GM12873 (cell line): ENCODE results near the gene NKX2-3.

ENCODE experiments used
- TF ChIP-seq, protein P1 (sequence below): IDR thresholded peaks from 2 replicates; pipeline ENCODE4 v1.5.1; 2012; ENCODE audit warnings: low read depth, mild to moderate bottlenecking, moderate library complexity, low read length, control low read depth; ENCODE audit not compliant: insufficient read depth; ENCODE audit errors: missing control alignments

The NKX2-3 gene

DNA sequence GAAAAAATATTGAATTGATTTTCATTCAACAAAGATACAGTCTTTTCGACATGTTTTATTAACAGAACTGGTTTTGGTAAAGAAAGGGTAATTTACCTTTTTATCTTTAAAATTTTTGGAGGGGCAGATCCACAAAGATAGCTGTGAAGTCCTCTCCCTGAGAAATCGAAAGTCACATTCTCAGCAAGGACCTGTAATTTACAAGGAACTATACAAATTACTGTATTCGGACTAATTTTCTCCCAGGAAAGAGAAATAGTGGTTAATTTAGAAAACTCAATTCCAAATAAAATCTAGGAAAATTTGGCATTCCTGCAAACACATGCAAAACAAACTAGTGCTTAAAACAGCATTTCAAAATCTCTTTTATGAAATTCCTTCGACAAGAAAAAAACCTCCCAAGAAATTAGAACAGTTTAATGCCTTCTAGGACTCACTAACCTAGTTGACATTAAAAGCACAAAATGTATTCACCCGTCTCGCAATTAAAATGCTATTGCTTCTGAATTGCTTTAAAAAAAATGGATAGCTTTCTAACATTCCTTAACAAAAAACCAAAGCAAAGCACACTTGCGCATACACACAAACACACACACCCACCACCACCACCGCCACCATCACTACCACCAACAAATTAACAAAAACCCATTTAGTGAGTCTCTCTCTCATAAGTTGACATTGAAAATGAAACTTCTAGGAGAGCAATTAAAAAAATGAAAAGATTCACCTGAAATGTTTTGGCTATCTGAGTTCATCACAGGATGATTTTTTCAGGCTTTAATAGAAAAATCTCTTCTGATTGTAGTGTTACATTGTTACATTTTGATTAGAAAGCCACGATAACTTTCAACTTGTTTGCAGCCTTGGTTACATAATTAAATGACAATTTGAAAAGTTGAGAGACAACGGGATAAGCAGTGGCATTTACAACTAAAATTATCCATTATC is 4.0 kb upstream of the NKX2-3 start:
- TF ChIP-seq, protein P1, sequence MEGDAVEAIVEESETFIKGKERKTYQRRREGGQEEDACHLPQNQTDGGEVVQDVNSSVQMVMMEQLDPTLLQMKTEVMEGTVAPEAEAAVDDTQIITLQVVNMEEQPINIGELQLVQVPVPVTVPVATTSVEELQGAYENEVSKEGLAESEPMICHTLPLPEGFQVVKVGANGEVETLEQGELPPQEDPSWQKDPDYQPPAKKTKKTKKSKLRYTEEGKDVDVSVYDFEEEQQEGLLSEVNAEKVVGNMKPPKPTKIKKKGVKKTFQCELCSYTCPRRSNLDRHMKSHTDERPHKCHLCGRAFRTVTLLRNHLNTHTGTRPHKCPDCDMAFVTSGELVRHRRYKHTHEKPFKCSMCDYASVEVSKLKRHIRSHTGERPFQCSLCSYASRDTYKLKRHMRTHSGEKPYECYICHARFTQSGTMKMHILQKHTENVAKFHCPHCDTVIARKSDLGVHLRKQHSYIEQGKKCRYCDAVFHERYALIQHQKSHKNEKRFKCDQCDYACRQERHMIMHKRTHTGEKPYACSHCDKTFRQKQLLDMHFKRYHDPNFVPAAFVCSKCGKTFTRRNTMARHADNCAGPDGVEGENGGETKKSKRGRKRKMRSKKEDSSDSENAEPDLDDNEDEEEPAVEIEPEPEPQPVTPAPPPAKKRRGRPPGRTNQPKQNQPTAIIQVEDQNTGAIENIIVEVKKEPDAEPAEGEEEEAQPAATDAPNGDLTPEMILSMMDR, result no peak

DNA sequence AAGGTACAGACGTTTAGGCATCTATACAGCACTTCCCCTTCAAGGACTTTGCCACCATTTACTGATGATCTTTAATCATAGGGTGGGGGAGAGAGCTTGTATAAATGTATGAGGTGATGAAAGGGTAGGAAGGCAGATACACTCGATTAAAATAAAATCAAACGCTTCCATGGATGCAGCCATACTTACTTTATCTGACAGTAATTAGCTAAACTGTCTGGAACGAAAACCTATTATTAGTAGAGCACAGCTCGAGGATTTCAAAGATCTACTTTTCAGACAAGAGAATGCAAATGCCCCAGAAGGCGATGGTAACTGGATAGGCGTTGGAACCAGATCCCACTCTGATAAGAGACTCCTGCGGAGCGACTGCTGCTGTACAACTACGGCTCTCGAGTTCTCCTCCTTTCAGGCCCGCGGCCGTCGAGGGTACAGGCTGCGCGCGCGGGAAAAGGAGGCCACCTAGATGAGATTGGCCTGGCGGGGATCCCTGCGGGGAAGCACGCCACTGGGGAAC is 3.1 kb upstream of the NKX2-3 start:
- TF ChIP-seq, protein P1, result no peak

DNA sequence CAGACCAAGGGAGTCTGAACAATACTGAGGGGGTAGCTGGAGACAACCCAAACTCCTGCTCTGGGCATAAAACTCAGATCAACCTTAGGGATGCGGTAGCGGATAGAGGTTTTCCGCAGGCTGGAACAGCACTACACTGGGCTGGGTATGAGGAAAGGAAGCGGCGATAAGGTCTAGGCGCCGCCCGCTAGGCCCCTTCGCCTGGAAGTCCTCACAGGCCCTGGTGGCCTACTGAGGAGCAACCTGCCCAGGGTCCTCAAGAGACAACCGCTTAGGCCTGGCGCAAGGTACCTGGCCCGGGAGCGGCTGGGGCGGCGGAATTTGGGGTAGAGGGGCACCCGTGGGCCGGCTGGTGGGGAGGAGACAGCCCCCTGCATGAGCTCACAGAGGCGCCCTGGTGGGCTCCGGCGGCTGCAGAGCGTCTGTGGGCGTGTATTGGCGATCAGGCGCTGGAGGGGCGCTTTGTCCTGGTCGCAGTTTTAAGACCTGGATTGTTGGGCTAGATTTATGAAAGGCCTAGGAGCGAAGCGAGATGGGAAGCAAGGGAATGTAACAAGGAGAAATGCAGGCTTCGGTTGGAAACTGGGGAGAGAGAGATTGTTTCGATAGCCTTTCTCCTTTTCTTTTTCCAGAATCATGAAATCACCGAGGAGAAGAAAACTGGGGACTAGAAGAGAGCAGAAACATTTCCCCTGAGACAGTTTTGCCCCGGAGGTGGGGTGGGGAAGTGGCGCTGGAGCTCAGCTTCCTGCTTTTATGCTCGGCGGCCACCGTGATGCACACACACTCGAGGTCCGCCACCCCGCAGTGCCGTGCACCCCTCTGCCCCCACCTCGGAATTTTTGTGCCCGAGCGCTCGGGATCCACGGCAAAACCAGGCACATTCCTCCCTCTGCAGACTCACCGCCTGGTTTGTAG is 2.4 kb upstream of the NKX2-3 start:
- TF ChIP-seq, protein P1, result no peak

DNA sequence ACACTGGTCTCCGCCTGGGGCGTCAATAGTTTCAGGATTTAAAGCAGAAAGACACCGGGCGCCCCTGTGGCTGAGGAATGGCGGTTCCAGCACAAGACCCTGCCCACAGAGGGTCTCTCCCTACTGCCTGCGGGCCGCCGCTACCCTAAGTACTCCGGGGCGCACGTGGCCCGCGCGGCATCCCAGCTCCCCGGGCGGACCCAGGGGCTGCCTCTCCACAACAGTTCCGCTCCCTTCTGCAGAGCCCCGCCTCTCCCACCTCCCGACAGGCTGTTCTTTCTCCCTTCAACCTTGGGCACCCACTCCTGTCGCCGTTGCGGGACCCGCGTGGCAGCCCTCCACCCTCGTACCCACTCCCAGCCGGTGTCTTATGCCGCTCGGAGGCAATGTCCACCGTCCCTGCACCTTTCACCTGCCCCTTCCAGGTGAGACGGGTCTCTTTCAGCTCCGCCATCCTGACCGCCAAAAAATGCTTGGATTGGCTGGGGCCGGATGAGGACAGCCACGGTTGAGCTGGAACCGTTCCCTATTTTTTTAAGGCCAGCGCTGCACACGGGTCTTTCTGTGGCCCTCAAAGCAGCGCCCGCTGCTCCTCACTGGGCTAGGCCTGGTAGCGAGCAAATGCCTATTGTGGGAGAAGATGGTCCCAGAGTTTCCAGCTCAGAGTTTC is 1.6 kb upstream of the NKX2-3 start:
- TF ChIP-seq, protein P1, result no peak

DNA sequence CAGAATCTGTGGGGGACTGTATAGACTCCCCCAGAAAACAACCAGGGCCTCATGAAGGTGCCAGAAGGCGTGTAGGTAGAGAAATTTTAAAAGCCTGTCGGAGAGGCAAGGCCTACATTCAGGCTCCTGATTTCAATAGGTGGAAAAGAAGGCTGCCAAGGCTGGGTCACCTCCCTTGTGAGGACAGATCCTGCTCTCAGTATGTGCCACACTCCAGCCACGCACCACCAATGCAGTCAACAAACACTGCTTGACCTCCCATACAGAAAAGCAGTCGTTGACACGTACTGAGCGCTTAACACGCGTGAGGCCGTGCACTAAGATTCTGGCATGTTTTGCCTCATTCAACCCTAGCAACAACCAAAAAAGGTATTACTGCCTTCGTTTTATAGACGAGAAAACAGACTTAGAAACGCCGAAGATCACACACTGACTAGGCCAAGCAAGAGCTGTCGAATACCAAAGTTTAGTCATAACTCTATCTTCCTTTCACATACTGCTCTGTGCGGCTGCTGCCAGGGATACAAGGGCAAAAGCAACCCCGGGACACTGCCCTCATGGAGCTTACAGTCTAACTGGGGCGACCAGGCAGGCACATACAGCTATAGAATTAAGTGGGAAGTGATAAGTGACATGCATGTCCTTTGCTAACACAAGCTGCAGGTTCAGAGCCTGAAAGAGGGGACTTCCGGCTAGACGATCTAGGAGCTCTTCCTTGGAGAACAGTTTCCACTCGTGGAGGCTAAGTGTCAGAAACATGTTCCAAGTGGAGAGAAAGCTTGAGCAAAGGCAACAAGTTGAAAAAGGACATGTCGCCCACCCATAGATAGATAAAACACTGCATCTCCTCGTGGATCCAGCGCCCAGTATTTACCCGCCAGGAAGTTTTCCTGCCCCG is 797 bp upstream of the NKX2-3 start:
- TF ChIP-seq, protein P1, result no peak
